H9 (cell line): ENCODE measurements around the gene ATG13. TPM values are rescaled to one million over a fixed set of nuclear protein-coding genes. Genes with fewer than 3 reads are reported as not detected.

Source experiments
- DNase-seq: peaks from one replicate; pipeline ENCODE4 v3.0.0-alpha.2; 2017
- H2AFZ ChIP-seq: one replicate; pipeline ENCODE4 v1.6.1; 2013; ENCODE audit warnings: mild to moderate bottlenecking, low read length, control low read depth, moderate library complexity
- H2AK5ac ChIP-seq: 2 replicates; pipeline ENCODE4 v1.6.1; 2013; ENCODE audit warnings: low read length, control low read depth, mixed read lengths; ENCODE audit not compliant: insufficient read length
- H2BK120ac ChIP-seq: one replicate; pipeline ENCODE4 v1.6.1; 2013; ENCODE audit warnings: low read depth, mild to moderate bottlenecking, low read length, control low read depth, inconsistent platforms; ENCODE audit not compliant: poor library complexity, severe bottlenecking
- H2BK12ac ChIP-seq: 2 replicates; pipeline ENCODE4 v1.6.1; 2013; ENCODE audit warnings: low read length, control low read depth, mixed read lengths, low read depth; ENCODE audit not compliant: insufficient read length
- H2BK15ac ChIP-seq: 2 replicates; pipeline ENCODE4 v1.6.1; 2013; ENCODE audit warnings: low read depth, low read length, control low read depth
- H2BK20ac ChIP-seq: one replicate; pipeline ENCODE4 v1.6.1; 2013; ENCODE audit warnings: low read depth, mild to moderate bottlenecking, low read length, control low read depth, inconsistent platforms; ENCODE audit not compliant: poor library complexity, severe bottlenecking
- H2BK5ac ChIP-seq: 2 replicates; pipeline ENCODE4 v1.6.1; 2013; ENCODE audit warnings: low read length, control low read depth, mixed read lengths; ENCODE audit not compliant: insufficient read length
- H3K14ac ChIP-seq: 2 replicates; pipeline ENCODE4 v1.6.1; 2013; ENCODE audit warnings: low read length, control low read depth; ENCODE audit not compliant: insufficient read depth
- H3K18ac ChIP-seq: 2 replicates; pipeline ENCODE4 v1.6.1; 2013; ENCODE audit warnings: low read depth, mild to moderate bottlenecking, mixed read lengths, low read length, control low read depth; ENCODE audit not compliant: insufficient read length
- H3K23ac ChIP-seq: 2 replicates; pipeline ENCODE4 v1.6.1; 2013; ENCODE audit warnings: low read length, control low read depth, mixed read lengths, low read depth; ENCODE audit not compliant: insufficient read length
- H3K23me2 ChIP-seq: 2 replicates; pipeline ENCODE4 v1.6.1; 2013; ENCODE audit warnings: low read depth, mild to moderate bottlenecking, mixed read lengths, low read length, control low read depth; ENCODE audit not compliant: insufficient read length, poor library complexity, severe bottlenecking
- H3K27ac ChIP-seq: 2 replicates; pipeline ENCODE4 v1.5.1; 2013; ENCODE audit warnings: low read length, control low read depth, mixed read lengths, low read depth; ENCODE audit not compliant: insufficient read length
- H3K27me3 ChIP-seq: 2 replicates; pipeline ENCODE4 v1.6.1; 2013; ENCODE audit warnings: low read length, control low read depth, inconsistent platforms; ENCODE audit not compliant: insufficient read depth
- H3K4ac ChIP-seq: 2 replicates; pipeline ENCODE4 v1.6.1; 2013; ENCODE audit warnings: low read depth, mild to moderate bottlenecking, control low read depth, inconsistent platforms, low read length, moderate library complexity
- H3K4me1 ChIP-seq: 2 replicates; pipeline ENCODE4 v1.6.1; 2013; ENCODE audit warnings: low read length, control low read depth, inconsistent platforms; ENCODE audit not compliant: insufficient read depth
- H3K4me2 ChIP-seq: 2 replicates; pipeline ENCODE4 v1.6.1; 2013; ENCODE audit warnings: low read length, control low read depth, mixed read lengths; ENCODE audit not compliant: insufficient read length, insufficient read depth
- H3K56ac ChIP-seq: 2 replicates; pipeline ENCODE4 v1.6.1; 2013; ENCODE audit warnings: low read depth, mild to moderate bottlenecking, mixed read lengths, low read length, control low read depth; ENCODE audit not compliant: insufficient read length
- H3K79me1 ChIP-seq: 2 replicates; pipeline ENCODE4 v1.6.1; 2013; ENCODE audit warnings: low read depth, mild to moderate bottlenecking, moderate library complexity, low read length, control low read depth, inconsistent platforms; ENCODE audit not compliant: insufficient read depth, poor library complexity, severe bottlenecking
- H3K79me2 ChIP-seq: 2 replicates; pipeline ENCODE4 v1.6.1; 2013; ENCODE audit warnings: low read length, control low read depth, inconsistent platforms; ENCODE audit not compliant: insufficient read depth
- H3K9ac ChIP-seq: 2 replicates; pipeline ENCODE4 v1.6.1; 2013; ENCODE audit warnings: low read length, control low read depth, mixed read lengths; ENCODE audit not compliant: insufficient read length; ENCODE audit errors: extremely low read depth
- H3K9me3 ChIP-seq: one replicate; pipeline ENCODE4 v1.6.1; 2013; ENCODE audit warnings: low read depth, low read length, inconsistent platforms; ENCODE audit not compliant: control insufficient read depth
- H3T11ph ChIP-seq: one replicate; pipeline ENCODE4 v1.6.1; 2013; ENCODE audit warnings: mild to moderate bottlenecking, low read length, control low read depth, inconsistent platforms
- H4K20me1 ChIP-seq: one replicate; pipeline ENCODE4 v1.6.1; 2013; ENCODE audit not compliant: control insufficient read depth, insufficient read length, insufficient read depth
- H4K5ac ChIP-seq: 2 replicates; pipeline ENCODE4 v1.6.1; 2013; ENCODE audit warnings: low read depth, mild to moderate bottlenecking, mixed read lengths, low read length, control low read depth; ENCODE audit not compliant: insufficient read length
- H4K8ac ChIP-seq: replicated peaks from 2 replicates; pipeline ENCODE4 v1.6.1; 2013; ENCODE audit warnings: low read length, control low read depth, mixed read lengths, low read depth; ENCODE audit not compliant: insufficient read length
- H4K91ac ChIP-seq: 2 replicates; pipeline ENCODE4 v1.6.1; 2013; ENCODE audit warnings: low read depth, mild to moderate bottlenecking, moderate library complexity, mixed read lengths, low read length, control low read depth; ENCODE audit not compliant: insufficient read length
- H3K27ac Mint-ChIP-seq, 3 experiments: 2 replicates in 2 of 3; 3 replicates in 1 of 3; pipeline ENCODE4 v1.8.0; 2020 to 2021; ENCODE audit warnings: mixed read lengths in 3 of 3, mild to moderate bottlenecking in 1 of 3, moderate library complexity in 1 of 3
- H3K27me3 Mint-ChIP-seq: 2 replicates; pipeline ENCODE4 v1.8.0; 2021; ENCODE audit warnings: low read depth, mild to moderate bottlenecking, moderate library complexity, mixed read lengths
- H3K36me3 Mint-ChIP-seq, 3 experiments: 2 replicates in 2 of 3; 3 replicates in 1 of 3; pipeline ENCODE4 v1.8.0; 2020 to 2021; ENCODE audit warnings: low read depth in 3 of 3, mixed read lengths in 3 of 3; ENCODE audit not compliant: insufficient read depth in 1 of 3
- H3K4me1 Mint-ChIP-seq, 2 experiments: 2 replicates each; pipeline ENCODE4 v1.8.0; 2020; ENCODE audit warnings: mixed read lengths in 2 of 2
- H3K4me3 Mint-ChIP-seq, 2 experiments: 2 replicates in 1 of 2; 3 replicates in 1 of 2; pipeline ENCODE4 v1.8.0; 2020 to 2021; ENCODE audit warnings: mild to moderate bottlenecking in 2 of 2, mixed read lengths in 2 of 2, moderate library complexity in 1 of 2
- H3K9me3 Mint-ChIP-seq, 2 experiments: 2 replicates in 1 of 2; 3 replicates in 1 of 2; pipeline ENCODE4 v1.8.0; 2020; ENCODE audit warnings: mild to moderate bottlenecking in 2 of 2, mixed read lengths in 2 of 2, moderate library complexity in 1 of 2
- CTCF ChIP-seq: fragments of 200-600 bp; sonication (generic); conservative IDR thresholded peaks from 3 replicates; pipeline ENCODE4 v1.8.0; 2021; ENCODE audit warnings: antibody characterized with exemption, mild to moderate bottlenecking
- WGBS: extraction: QIAGEN DNeasy Blood & Tissue Kit; methylation state at CpG from one replicate; pipeline ENCODE4 v1.1.7; 2013; ENCODE audit warnings: missing lambda C conversion rate, low lambda C conversion rate, mixed read lengths; ENCODE audit not compliant: insufficient read length; ENCODE audit errors: extremely low coverage; 5-methylcytosine and 5-hydroxymethylcytosine counted together
- total RNA-seq: library from RNA; stranded (reverse); gene quantifications from 2 replicates; pipeline ENCODE4 v1.2.1, GENCODE V29; 2021

ATG13 gene
- total RNA-seq, 1 experiment from 2014 or later, result 79.1 TPM

- no peaks in the 10 kb centered on the region; a peak in 1 of 5 replicates for H3K9me3 Mint-ChIP-seq
- no peak overlapping the region for H3K27ac Mint-ChIP-seq
- H2BK120ac ChIP-seq, result no peak overlapping the region
- H3K27me3 Mint-ChIP-seq, result no peaks in the 10 kb centered on the region
- no peak overlapping the region for H2BK15ac ChIP-seq
- peaks cover 1% of the 10 kb centered on the region for H3K23me2 ChIP-seq
- peaks cover 16% of the 10 kb centered on the region; the same call in 1 of the 2 replicates for H3K79me2 ChIP-seq
- no peak overlapping the region for H4K8ac ChIP-seq
- H3T11ph ChIP-seq, result no peak overlapping the region
- no peak overlapping the region for H2AFZ ChIP-seq
- H4K20me1 ChIP-seq, result no peaks in the 10 kb centered on the region
- H4K5ac ChIP-seq, result no peak overlapping the region
- no peak overlapping the region for H3K14ac ChIP-seq
- no peak overlapping the region for H3K27ac ChIP-seq
- no peak overlapping the region for H3K9ac ChIP-seq
- H3K27me3 ChIP-seq, result no peaks in the 10 kb centered on the region
- H3K36me3 Mint-ChIP-seq, result peaks cover 0 to 6% (median 5%) of the 10 kb centered on the region in 3 experiments; a peak in 3 of 7 replicates
- H3K79me1 ChIP-seq, result peaks cover 8% of the 10 kb centered on the region
- H2BK20ac ChIP-seq, result no peak overlapping the region
- H2BK12ac ChIP-seq, result no peak overlapping the region
- no peaks in the 10 kb centered on the region for H3K4me1 ChIP-seq
- no peak overlapping the region for H3K56ac ChIP-seq
- no peak overlapping the region for H4K91ac ChIP-seq
- no peaks in the 10 kb centered on the region for H3K9me3 ChIP-seq
- H3K18ac ChIP-seq, result no peak overlapping the region
- no peak overlapping the region for H2AK5ac ChIP-seq
- no peak overlapping the region for H2BK5ac ChIP-seq
- no peak overlapping the region for H3K4me2 ChIP-seq
- no peak overlapping the region for H3K4me3 Mint-ChIP-seq
- H3K4ac ChIP-seq, result no peak overlapping the region
- WGBS, result no CpG with 5 or more reads among the region's 5 CpGs
- no peak for TF ChIP-seq CTCF
- no peak for DNase-seq
- peaks cover 10 to 12% of the 10 kb centered on the region in 2 experiments for H3K4me1 Mint-ChIP-seq
- H3K23ac ChIP-seq, result no peak overlapping the region
Observed at GRCh38 chr11:46588131-46588530, 29.2 kb upstream of the ATG13 start.
